WTC11 (cell line): ENCODE data around the gene COL1A1.

ENCODE experiments used
- ATF2 ChIP-seq: sonication (generic); formaldehyde crosslinking; IDR thresholded peaks from 2 replicates; pipeline ENCODE4 v1.8.1; 2022; ENCODE audit warnings: low read depth, missing genetic modification reagents, borderline replicate concordance
- CTCF ChIP-seq: fragments of 200-600 bp; IDR thresholded peaks from 2 replicates; pipeline ENCODE4 v1.8.0; 2022; ENCODE audit warnings: antibody characterized with exemption
- ETV6 ChIP-seq: sonication (generic); formaldehyde crosslinking; IDR thresholded peaks from 2 replicates; pipeline ENCODE4 v1.8.1; 2022; ENCODE audit warnings: mild to moderate bottlenecking, missing genetic modification reagents
- JUN ChIP-seq: sonication (generic); formaldehyde crosslinking; IDR thresholded peaks from 2 replicates; pipeline ENCODE4 v1.8.0; 2023; ENCODE audit warnings: mild to moderate bottlenecking, missing genetic modification reagents
- MYBL2 ChIP-seq: sonication (generic); formaldehyde crosslinking; IDR thresholded peaks from 2 replicates; pipeline ENCODE4 v1.8.1; 2023; ENCODE audit warnings: mild to moderate bottlenecking, moderate library complexity, missing genetic modification reagents
- NR2C2 ChIP-seq: sonication (generic); formaldehyde crosslinking; IDR thresholded peaks from 2 replicates; pipeline ENCODE4 v1.8.0; 2022; ENCODE audit warnings: mild to moderate bottlenecking, missing genetic modification reagents
- ZNF232 ChIP-seq: sonication (generic); formaldehyde crosslinking; IDR thresholded peaks from 2 replicates; pipeline ENCODE4 v1.8.0; 2022; ENCODE audit warnings: mild to moderate bottlenecking, missing genetic modification reagents
- TF ChIP-seq, protein P1 (sequence below): sonication (generic); formaldehyde crosslinking; conservative IDR thresholded peaks from 2 replicates; pipeline ENCODE4 v1.8.1; 2022; ENCODE audit warnings: mild to moderate bottlenecking, missing genetic modification reagents
- TF ChIP-seq, protein P2 (sequence below): sonication (generic); formaldehyde crosslinking; IDR thresholded peaks from 2 replicates; pipeline ENCODE4 v1.8.0; 2022; ENCODE audit warnings: mild to moderate bottlenecking, missing genetic modification reagents

- TF ChIP-seq ATF2 (CRISPR knock-in tag) (no peak), NR2C2 (CRISPR knock-in tag) (no peak), MYBL2 (CRISPR knock-in tag) (no peak), CTCF (no peak), JUN (CRISPR knock-in tag) (no peak), ZNF232 (no peak), ETV6 (CRISPR knock-in tag) (no peak)
- TF ChIP-seq, protein P1, sequence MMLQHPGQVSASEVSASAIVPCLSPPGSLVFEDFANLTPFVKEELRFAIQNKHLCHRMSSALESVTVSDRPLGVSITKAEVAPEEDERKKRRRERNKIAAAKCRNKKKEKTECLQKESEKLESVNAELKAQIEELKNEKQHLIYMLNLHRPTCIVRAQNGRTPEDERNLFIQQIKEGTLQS (CRISPR knock-in tag) = no peak
- TF ChIP-seq, protein P2, sequence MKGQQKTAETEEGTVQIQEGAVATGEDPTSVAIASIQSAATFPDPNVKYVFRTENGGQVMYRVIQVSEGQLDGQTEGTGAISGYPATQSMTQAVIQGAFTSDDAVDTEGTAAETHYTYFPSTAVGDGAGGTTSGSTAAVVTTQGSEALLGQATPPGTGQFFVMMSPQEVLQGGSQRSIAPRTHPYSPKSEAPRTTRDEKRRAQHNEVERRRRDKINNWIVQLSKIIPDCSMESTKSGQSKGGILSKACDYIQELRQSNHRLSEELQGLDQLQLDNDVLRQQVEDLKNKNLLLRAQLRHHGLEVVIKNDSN (CRISPR knock-in tag) = no peak
These were observed 38.8 kb downstream of the COL1A1 start for GRCh38 chr17:50162466-50163254.
